ENCODE measurements around the gene RAB18. TPM values are rescaled to one million over a fixed set of nuclear protein-coding genes. Genes with fewer than 3 reads are reported as not detected.
A peak's percentile ranks its signal among the peaks of the same experiment; 100 is the strongest.
"Not testable (repeated sequence)": the region's sequence is repeated elsewhere in the genome, so short reads cannot be mapped to it uniquely, and the experiment has no call there.

Gene RAB18
- total RNA-seq, 1 experiment from 2014 or later, result 65.5 TPM

DNA sequence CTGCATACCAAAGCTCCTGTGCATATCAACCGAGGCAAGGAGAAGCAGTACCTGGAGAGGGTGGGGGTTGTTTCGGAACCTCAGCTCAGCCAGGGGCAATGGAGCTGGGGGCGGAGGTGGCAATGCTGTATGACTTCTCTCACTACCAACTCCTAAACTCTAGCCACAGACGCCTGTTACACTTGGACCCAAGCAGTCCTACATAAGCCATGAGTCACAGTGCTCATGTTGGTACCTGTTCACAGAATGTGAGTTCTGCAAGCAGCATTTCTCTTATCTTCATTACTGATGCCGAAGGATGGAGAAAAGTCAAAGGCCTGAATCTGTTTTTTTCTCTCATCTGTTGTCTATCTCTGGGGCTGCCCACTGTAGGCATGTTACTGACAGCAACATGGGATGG is 3.2 kb upstream of the RAB18 start:
- DNase-seq (ENCODE audit: low spot score), result no peak
- in situ Hi-C loops (cut with HindIII; ENCODE audit: low sequenced_read_pairs), result no loop called here

DNA sequence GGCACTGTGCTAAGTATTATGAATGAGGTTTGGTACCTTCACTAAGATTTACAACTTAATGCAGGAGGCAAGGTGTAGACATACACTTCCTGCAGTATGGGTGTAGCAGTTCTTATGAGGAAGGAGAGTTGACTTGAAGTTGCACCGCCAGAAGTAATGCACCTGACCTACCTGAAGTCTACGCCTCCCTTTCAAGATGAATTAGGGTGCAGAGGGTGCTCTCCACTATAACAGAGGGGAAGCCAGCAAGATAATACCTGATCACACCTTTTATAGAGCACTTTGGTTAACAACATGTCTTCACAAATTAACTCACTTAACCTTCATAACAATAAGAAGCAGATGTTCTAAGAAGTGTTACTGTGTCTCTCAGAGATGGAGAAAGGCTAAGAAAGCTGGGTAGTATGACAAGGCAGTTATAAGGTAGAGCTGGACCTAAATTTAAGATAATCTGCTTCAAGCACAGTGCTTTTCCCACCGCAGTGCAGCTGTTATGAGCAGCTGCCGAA is 552 bp upstream of the RAB18 start:
- in situ Hi-C loops (cut with HindIII; ENCODE audit: low sequenced_read_pairs), result no loop called here
- DNase-seq (ENCODE audit: low spot score), result no peak

DNA sequence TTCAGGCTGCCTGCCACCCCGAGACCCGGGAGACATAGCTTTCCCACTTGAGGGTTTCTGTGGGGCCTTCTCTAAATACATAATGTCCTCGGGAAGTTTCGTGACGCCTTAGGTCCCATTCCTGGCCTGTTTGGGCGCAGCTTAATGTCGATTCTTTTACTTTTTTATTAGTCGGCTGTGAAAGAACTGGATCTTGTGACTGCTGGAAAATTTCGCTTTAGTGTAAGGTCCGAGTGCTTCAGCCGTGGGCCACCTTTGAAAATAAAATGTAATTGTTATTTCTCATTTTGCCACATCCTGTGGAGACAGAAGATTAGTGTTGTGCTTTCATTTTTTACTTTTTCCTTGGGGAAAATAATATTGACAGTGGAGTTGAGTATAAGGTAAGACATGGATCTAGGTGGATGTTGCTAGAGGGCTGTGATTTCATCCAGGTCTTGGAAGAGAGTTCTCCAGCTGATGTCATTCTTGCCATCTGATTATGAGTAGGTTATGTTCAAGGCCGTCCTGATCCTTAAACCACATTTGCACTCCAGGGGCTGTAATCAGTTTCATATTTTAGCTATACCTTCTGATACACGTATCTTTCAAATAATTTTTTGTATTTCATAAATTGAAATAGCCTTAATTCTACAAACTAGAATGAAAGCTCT is 830 bp downstream of the RAB18 start:
- in situ Hi-C loops (cut with HindIII; ENCODE audit: low sequenced_read_pairs), result no loop called here

DNA sequence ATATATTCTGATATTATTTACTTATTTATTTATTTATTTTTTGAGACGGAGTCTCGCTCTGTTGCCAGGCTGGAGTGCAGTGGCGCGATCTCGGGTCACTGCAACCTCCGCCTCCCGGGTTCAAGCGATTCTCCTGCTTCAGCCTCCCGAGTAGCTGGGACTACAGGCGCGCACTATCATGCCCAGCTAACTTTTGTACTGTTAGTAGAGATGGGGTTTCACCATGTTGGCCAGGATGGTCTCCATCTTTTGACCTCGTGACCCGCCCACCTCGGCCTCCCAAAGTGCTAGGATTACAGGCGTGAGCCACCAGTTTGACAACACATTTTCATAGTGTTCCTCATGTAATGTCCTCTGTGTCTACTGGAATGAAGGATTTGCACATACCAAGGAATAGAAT is 1.4 kb downstream of the RAB18 start:
- in situ Hi-C loops (cut with HindIII; ENCODE audit: low sequenced_read_pairs); DNase-seq (ENCODE audit: low spot score): not testable (repeated sequence)

More for the DNA sequence above, 830 bp downstream of the RAB18 start:
- no peak for DNase-seq (ENCODE audit: low spot score)

GRCh38 chr10:27506280-27506679 is 2.2 kb downstream of the RAB18 start:
- in situ Hi-C loops (cut with HindIII; ENCODE audit: low sequenced_read_pairs), result no loop called here
- no peak for DNase-seq (ENCODE audit: low spot score)

DNA sequence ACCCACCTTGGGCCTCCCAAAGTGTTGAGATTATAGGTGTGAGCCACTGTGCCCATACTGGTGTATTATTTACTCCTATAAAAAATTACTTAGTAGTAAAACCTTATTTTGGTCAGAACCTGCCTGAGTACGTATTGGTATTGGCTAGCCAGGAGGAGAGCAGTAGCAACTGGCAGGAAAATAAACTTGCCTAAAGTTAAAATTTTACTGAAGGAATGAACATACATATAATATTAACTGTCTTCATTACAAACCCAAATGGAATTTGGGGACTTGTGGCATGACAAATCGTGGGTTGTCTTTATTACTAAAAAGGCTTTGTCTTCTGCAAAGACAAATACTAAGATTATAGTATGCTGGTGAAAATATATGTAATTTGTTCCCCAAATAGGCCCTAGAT is 8.4 kb downstream of the RAB18 start:
- in situ Hi-C loops (cut with HindIII; ENCODE audit: low sequenced_read_pairs), result no loop called here
- no peak for DNase-seq (ENCODE audit: low spot score)

DNA sequence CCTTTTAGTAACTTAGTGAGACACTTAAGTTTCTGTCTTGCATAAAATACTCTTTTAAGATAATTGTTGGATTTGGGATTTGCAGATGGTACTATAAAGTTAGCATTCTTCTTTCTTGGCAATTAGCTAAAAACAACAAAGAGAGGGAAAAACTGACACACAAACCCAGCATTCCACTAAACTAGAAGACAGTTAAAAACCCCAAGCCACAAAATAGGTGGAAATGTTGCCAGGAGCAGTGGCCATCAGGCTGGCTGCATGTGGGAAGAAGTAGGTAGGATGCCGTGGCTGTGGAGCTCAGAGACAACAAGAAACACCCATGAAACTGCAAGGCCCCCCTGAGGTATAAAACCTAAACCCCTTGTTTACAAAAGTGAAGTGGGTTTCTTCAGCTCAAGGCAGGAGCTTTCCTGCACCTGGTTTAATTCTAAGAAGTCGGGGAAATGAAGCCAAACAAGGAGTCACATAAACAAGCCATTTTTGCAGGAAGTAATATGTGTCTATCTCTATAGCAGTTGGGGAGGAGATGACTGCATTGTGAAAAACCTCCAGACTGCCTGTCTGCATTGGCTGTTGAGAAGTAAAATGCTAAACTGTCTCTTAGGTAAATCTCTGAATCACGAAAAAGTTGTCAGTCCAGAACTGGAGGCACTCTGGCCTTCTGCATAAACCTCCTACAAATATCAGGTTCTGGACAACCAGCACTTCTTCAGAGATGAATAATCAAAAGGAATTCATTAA is 9.5 kb downstream of the RAB18 start:
- in situ Hi-C loops (cut with HindIII; ENCODE audit: low sequenced_read_pairs), result no loop called here
- no peak for DNase-seq (ENCODE audit: low spot score)

DNA sequence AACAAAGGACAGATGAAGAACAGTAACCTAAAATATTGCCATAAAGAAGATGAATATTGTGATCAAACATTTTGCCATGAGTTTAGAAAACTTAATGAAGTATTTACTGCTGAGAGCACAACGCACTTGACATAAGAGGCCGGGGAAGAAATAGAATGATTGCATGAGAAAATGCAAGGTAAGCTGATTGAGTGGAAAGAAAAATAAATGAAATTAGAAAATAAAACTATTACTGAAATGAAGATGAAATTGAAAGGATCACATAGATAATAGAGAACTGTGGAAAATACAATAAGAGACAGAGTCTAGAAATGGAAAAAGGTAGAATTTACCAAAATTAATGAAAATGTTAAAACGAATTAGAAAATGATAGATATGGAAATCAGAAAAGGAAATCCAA is 10.1 kb downstream of the RAB18 start:
- in situ Hi-C loops (cut with HindIII; ENCODE audit: low sequenced_read_pairs), result no loop called here

DNA sequence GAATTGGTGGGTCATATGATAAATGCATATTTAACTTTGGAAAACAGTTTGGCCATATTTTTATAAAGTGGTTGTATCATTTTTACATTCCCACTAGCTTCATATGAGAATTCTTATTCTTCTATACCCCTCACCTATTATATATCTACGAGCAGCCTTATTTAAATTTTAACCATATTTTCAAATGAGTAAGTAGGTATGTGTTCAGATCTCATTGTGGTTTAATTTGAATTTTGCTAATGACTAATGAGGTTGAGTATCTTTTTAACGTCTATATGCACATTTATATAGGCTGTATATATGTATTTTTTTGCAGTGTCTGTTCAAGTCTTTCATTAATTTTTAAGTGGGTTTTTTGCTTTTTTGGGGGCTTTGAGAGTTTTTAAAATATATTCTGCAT is 14.2 kb downstream of the RAB18 start:
- in situ Hi-C loops (cut with HindIII; ENCODE audit: low sequenced_read_pairs), result no loop called here
- DNase-seq (ENCODE audit: low spot score), result no peak

More for the DNA sequence above, 10.1 kb downstream of the RAB18 start:
- no peak for DNase-seq (ENCODE audit: low spot score)

DNA sequence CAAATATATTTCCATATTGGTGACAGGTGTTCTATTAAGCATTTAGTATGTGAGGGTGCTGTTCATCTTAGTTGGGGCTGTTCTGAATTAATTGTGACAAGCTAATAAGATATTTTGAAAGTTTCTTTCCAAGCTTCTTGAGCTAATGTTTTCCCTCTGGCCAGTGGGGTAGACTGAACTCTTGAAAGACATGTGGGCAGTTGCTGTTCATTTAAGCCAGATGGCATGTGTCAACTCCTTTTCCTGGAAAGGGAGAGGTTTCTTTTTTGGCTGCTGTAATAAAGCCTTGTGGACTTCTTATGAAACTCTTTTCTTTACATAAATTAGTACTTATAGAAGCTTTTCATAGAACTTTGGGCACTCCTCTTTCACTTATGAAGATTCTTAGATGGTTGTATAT is 21.7 kb downstream of the RAB18 start:
- DNase-seq (ENCODE audit: low spot score), result peak; percentile 13
- in situ Hi-C loops (cut with HindIII; ENCODE audit: low sequenced_read_pairs), result no loop called here

DNA sequence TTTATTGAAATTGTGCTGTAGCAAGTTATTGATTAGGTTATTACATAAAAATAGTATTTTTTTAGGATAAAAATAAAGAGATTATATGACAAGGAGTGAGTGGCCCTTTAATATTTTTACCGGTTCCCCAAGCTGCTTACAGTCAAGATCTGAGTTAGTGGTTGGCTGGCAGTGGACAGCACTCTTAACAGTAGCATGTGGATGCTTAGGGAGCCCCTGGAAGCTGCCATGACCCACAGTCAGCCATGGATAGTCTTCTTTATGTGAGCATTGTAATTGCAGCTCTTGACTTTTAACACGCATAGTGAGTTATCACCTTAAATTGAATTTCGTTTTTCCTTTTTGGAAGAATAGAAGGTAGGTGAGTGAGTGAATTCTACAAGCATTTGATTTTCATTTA is 22.1 kb downstream of the RAB18 start:
- DNase-seq (ENCODE audit: low spot score), result no peak
- in situ Hi-C loops (cut with HindIII; ENCODE audit: low sequenced_read_pairs), result no loop called here

DNA sequence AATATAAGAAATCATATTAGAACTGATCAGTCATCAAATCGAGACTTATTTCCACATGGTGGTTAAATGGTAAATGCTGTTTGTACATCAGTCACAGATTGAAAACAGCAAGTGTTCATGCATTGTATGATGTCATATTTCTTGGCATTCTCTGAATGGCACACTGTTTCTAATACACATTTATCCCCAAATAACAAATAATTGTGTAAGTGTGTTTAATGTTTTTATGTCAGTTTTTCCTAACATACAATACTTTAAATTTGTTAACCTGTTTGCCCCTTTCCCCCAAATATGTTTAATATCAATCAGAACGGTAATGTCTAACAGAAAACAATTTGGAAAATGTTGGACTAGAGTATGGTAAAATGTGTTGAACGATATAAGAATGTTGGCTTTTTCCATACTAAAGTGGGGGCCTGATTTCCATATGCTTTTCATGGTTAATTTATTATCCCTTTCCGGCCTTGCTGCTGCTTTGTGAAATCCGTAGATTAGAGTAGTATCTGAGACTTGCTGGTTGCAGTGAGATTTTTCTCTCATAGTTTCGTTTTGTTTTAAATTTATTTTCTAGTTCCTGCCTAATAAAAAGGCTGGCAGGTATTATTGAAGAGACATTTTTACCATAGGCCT is 23.7 kb downstream of the RAB18 start:
- DNase-seq (ENCODE audit: low spot score), result no peak
- in situ Hi-C loops (cut with HindIII; ENCODE audit: low sequenced_read_pairs), result no loop called here

DNA sequence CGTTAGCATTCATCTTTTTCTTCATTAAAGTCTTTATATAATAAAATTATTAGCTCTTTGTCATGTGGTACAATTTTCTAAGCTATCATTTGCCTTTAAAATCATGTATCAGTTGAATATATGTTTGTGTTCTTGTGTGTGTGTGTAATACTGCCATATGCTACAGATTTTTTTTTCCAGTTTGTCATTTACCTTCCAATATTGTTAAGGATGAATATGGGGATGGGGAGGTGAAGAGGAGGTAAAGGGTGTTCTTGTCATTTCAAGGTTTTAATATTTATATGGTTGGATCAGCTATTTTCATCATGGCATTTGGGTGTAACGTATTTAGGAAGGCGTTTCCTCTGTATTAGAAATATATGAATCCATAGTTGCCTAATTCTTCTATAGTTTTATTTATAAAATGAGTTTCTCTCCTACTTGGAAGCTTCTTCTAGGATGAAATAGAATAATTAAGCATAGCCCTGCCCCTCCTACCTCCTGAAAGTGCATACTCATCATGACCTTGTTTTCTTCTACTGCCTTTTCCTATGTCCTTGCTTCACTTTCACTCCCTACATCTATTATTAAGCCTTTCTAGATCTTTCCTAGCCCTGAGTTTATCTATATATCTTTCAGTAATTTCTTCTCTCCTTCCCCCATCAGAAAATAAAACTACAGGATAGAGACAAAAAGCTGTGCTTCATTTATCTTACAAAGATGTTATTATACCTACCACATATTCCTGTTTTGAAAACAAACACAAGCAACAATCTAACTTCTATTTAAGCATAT is 25.1 kb downstream of the RAB18 start:
- in situ Hi-C loops (cut with HindIII; ENCODE audit: low sequenced_read_pairs), result no loop called here
- DNase-seq (ENCODE audit: low spot score), result no peak

DNA sequence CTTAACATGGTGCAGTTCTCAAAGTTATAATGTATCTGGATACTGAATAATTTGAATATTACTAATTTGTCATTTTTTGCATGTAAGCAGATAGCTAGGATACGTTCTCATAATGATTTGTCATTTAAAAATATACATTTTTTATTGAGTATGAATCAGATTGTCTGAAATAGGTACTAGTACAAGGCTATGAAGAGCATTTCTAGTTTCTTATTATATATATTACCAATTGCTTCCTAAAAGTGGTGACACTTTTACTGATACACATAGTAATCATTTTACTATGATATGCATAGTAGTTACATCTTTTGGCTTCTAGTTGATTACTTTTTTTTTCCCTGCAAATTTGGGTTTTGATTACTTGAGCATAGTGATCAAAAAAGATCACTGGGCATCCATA is 26.4 kb downstream of the RAB18 start:
- in situ Hi-C loops (cut with HindIII; ENCODE audit: low sequenced_read_pairs), result no loop called here
- DNase-seq (ENCODE audit: low spot score), result no peak

- in situ Hi-C loops (cut with HindIII; ENCODE audit: low sequenced_read_pairs), result no loop called here
- no peak for DNase-seq (ENCODE audit: low spot score)
Observed at GRCh38 chr10:27531336-27531847, 27.3 kb downstream of the RAB18 start.

DNA sequence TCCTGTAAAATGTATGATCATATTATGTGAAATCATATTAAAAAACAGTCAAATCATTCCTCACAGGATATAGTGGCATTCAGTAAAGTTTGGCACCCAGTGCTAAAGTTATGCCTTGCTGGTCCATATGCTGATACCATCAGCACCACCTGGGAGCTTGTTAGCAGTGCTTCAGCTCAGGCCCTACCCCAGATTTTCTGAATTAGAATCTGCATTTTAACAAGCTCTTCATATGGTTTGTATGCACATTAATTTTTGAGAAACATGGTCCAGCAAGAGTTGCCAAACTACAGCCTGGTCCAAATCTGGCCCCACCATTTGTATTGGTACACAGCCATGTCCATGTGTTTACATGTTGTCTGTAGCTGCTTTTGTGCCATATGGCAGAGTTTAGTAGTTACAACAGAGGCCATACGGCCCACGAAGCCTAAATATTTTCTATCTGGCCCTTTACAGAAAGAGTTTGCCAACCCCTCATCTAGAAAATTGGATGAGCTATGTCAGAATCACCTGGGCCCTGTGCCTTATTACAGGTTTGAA is 30.1 kb downstream of the RAB18 start:
- in situ Hi-C loops (cut with HindIII; ENCODE audit: low sequenced_read_pairs), result no loop called here
- peak; percentile 80 for DNase-seq (ENCODE audit: low spot score)

GRCh38 chr10:27535317-27535716 is 31.2 kb downstream of the RAB18 start:
- no peak for DNase-seq (ENCODE audit: low spot score)
- in situ Hi-C loops (cut with HindIII; ENCODE audit: low sequenced_read_pairs), result no loop called here

- in situ Hi-C loops (cut with HindIII; ENCODE audit: low sequenced_read_pairs), result no loop called here
- DNase-seq (ENCODE audit: low spot score), result no peak
Observed at GRCh38 chr10:27536437-27536836, 32.3 kb downstream of the RAB18 start.

DNA sequence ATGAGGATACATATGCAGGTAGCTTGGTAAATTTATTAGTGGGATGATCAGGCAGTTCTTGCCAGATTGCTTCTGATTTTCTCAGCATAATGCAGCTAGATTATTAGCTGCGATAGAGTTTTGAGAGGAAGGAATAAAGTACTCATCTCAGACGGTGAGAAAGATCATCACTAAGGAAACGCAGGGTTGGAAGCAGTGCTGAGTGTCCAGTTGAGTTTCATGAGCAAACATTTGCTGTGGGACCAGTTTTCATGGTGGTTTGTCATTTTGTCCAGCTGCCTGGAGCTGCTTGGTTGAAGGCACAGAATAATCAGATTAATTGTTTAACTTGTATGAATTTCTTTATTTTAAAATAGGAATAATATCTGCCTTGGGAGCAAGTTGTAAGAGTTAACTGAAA is 33.1 kb downstream of the RAB18 start:
- no peak for DNase-seq (ENCODE audit: low spot score)
- in situ Hi-C loops (cut with HindIII; ENCODE audit: low sequenced_read_pairs), result no loop called here

Data from G401 (cell line).